GM19193 (cell line): ENCODE results near the gene BRD7.

Experiments used
- POLR2A ChIP-seq: IDR thresholded peaks from 4 replicates; pipeline ENCODE4 v1.6.1; 2011; ENCODE audit not compliant: insufficient read depth, insufficient read length; ENCODE audit errors: extremely low read depth

Gene BRD7

GRCh38 chr16:50299508-50300105 lies 69.2 kb downstream of the BRD7 start:
- no peak for TF ChIP-seq POLR2A

GRCh38 chr16:50298591-50299507 lies 69.9 kb downstream of the BRD7 start:
- TF ChIP-seq POLR2A = no peak

GRCh38 chr16:50298075-50298460 lies 70.7 kb downstream of the BRD7 start:
- TF ChIP-seq POLR2A = no peak

- no peak for TF ChIP-seq POLR2A
These were observed 71.3 kb downstream of the BRD7 start for GRCh38 chr16:50297301-50298074.

GRCh38 chr16:50296807-50297206 lies 72.0 kb downstream of the BRD7 start:
- no peak for TF ChIP-seq POLR2A

GRCh38 chr16:50295541-50296132 lies 73.2 kb downstream of the BRD7 start:
- TF ChIP-seq POLR2A = no peak

- TF ChIP-seq POLR2A = no peak
These were observed 73.8 kb downstream of the BRD7 start for GRCh38 chr16:50294955-50295354.

- no peak for TF ChIP-seq POLR2A
These were observed 74.6 kb downstream of the BRD7 start for GRCh38 chr16:50293994-50294855.

- TF ChIP-seq POLR2A = no peak
These were observed 75.6 kb downstream of the BRD7 start for GRCh38 chr16:50293041-50293783.

GRCh38 chr16:50292566-50292948 lies 76.2 kb downstream of the BRD7 start:
- no peak for TF ChIP-seq POLR2A

GRCh38 chr16:50291719-50292565 lies 76.8 kb downstream of the BRD7 start:
- no peak for TF ChIP-seq POLR2A

GRCh38 chr16:50290856-50291255 lies 77.9 kb downstream of the BRD7 start:
- TF ChIP-seq POLR2A = no peak

GRCh38 chr16:50289950-50290764 lies 78.6 kb downstream of the BRD7 start:
- TF ChIP-seq POLR2A = no peak
